ENCODE measurements around the gene SPSB4. TPM values are rescaled to one million over a fixed set of nuclear protein-coding genes. Genes with fewer than 3 reads are reported as not detected.

SPSB4 gene
- total RNA-seq, 1 donor from 2014 or later: 1.2 TPM

DNA sequence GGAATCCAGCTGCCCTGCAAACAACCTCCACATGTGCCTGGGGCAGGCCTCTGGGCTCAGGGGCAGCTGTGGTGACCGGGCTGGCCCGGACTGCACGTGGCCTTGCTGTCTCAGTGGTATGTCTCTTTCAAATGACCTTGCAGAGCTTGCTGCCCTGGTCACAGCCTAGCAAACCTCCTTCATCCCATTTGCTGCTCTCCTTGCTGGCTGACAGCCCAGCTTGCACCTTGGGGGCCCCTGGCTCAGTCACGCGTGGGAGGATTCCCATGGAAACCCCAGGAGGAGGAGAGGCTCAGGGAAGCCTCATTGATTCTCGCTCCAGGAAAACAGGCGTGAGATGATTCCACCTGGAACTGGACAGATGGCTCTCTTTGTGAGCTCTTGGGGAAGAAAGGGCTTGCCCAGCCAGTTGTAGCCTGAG lies 5.6 kb downstream of the SPSB4 start:
- DNase-seq (peak; percentile 49), ATAC-seq (no peak)
- no peaks in the 10 kb centered on the region for H3K36me3 ChIP-seq
- H3K4me1 ChIP-seq: peaks cover 1% of the 10 kb centered on the region
- intact Hi-C loops (cut with DNase I): no loop called here
- no peak overlapping the region for H3K4me3 ChIP-seq
- H3K27ac ChIP-seq: no peak overlapping the region
- no peaks in the 10 kb centered on the region for H3K9me3 ChIP-seq
- peaks cover 13% of the 10 kb centered on the region for H3K27me3 ChIP-seq
- TF ChIP-seq CTCF (IDR thresholded peaks at IDR 0.05): no peak

- ATAC-seq (no peak), DNase-seq (no peak)
- H3K36me3 ChIP-seq: no peaks in the 10 kb centered on the region
- no peak for TF ChIP-seq CTCF (IDR thresholded peaks at IDR 0.05)
- H3K27me3 ChIP-seq: peaks cover 7% of the 10 kb centered on the region
- no peak overlapping the region for H3K4me3 ChIP-seq
- no peak overlapping the region for H3K27ac ChIP-seq
- H3K9me3 ChIP-seq: no peaks in the 10 kb centered on the region
- intact Hi-C loops (cut with DNase I): no loop called here
- H3K4me1 ChIP-seq: no peaks in the 10 kb centered on the region
Measured at GRCh38 chr3:141057436-141057835, 6.3 kb downstream of the SPSB4 start.

DNA sequence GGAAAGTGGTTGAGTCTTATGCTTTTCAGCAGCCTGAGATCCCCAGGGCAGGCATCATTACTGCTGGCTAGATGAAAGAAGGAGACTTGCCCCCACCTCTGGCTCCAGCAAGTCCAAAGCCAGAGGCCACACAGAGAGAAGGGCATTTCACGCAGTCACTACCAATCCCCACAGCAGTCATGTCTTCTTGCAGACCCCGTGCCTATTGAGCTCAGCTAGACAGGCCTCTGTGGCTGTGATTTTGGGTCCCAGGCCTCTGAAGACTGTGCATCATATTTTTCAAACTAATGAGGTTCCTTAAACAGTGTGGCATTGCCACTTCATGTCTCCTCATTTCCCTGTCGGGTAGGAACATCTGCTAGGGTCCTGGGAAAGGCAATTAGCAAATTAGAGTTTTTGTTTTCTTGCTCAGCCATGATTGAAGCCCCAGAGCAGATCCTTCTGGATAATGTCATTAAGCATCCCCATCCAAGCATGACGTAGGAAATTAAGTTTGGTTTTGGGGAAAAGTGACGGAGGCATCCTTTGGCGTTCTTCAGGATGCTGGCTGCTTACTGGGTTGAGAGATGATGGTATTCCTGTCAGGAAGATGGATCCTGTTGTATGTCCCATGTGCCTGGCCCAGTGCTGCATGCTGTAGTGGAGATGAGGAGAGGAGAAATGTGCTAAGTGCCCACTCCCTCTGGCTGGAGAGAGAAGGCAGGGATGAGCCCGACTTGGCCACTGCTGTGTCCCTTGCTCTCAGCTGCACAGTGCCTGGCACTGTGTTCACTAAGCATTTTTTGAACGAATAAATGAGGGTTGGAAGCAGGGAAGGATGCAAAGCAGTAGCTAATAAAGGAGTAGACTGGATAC lies 7.0 kb downstream of the SPSB4 start:
- DNase-seq (peak; percentile 43), ATAC-seq (no peak)
- Histone ChIP-seq H3K27me3 (no peaks in the 10 kb centered on the region), H3K9me3 (no peaks in the 10 kb centered on the region), H3K36me3 (no peaks in the 10 kb centered on the region), H3K4me1 (no peaks in the 10 kb centered on the region), H3K27ac (no peak overlapping the region), H3K4me3 (no peak overlapping the region)
- intact Hi-C loops (cut with DNase I): no loop called here
- TF ChIP-seq CTCF (IDR thresholded peaks at IDR 0.05): no peak

DNA sequence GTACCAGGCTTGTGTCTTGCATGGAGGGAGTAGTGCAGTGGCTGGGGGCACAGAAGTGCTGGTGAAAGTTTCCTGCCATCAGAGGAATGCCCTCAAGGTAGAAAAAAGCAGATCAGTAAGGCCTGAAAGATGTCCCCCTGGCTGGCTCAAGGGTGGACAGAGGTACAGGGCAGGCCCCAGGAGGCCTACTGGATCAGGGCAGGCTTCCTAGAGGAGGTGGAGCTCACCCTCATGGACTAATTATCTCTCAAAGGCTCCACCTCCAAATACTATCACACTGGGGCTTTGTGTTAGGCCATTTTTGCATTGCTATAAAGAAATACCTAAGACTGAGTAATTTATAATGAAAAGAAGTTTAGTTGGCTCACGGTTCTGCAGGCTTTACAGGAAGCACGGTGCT lies 7.8 kb downstream of the SPSB4 start:
- DNase-seq (no peak), ATAC-seq (no peak)
- no peak for TF ChIP-seq CTCF (IDR thresholded peaks at IDR 0.05)
- no peaks in the 10 kb centered on the region for H3K9me3 ChIP-seq
- H3K27ac ChIP-seq: no peak overlapping the region
- intact Hi-C loops (cut with DNase I): no loop called here
- no peak overlapping the region for H3K4me3 ChIP-seq
- H3K27me3 ChIP-seq: no peaks in the 10 kb centered on the region
- H3K36me3 ChIP-seq: no peaks in the 10 kb centered on the region
- no peaks in the 10 kb centered on the region for H3K4me1 ChIP-seq

DNA sequence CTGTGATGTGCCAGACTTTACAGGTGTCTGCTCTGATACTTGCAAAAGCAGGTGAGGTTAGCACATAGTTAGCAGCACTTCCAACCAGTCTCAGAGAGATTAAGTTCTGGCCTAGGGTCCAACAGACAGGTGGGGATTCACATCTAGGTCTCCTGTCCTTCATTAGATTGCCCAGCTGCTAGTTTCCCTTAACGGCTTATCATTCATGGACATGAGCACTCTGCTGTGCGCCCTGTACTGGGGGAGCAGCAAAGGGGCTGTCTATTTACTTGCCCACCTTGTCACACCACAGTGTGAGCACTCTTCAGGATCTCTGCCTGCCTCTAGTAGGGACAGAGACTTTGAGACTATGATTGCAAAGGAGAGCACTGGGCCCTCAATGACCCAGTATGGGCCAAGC lies 8.7 kb downstream of the SPSB4 start:
- no peak for ATAC-seq
- intact Hi-C loops (cut with DNase I): no loop called here

More for the DNA sequence above, 8.7 kb downstream of the SPSB4 start:
- Histone ChIP-seq H3K36me3 (no peaks in the 10 kb centered on the region), H3K27me3 (no peaks in the 10 kb centered on the region), H3K9me3 (no peaks in the 10 kb centered on the region), H3K27ac (no peak overlapping the region), H3K4me1 (no peaks in the 10 kb centered on the region), H3K4me3 (no peak overlapping the region)
- TF ChIP-seq CTCF (IDR thresholded peaks at IDR 0.05): no peak
- no peak for DNase-seq
